HTERT RPE-1 (cell line): ENCODE data around the gene ZNF70.

Source experiments
- in situ Hi-C: fragments of 300-500 bp; cut with MboI; formaldehyde crosslinking; loops from 4 replicates; pipeline ENCODE4 v1.14.3; 2020; ENCODE audit warnings: low sequenced_read_pairs

ZNF70 gene

DNA sequence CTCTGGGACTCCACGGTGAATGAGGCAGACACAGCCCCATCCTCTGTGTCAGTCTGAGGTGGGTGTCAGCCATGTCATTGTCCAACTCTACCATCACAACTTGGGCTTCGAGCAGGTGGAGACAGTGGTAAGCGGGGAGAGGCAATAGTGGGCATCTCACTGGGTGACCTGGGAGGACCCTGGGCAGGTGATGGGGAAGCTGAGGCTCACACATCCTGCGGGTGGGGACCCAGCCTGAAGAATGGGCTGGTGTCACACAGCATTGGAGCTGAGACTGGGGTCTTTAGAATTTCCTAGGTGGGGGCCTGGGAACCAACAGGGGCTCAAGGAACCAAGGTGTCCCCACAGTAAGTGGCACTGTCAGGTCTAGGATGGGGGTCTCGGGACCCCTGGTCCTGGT, 28.8 kb upstream of the ZNF70 start:
- in situ Hi-C loops = no loop called here

GRCh38 chr22:23779083-23779482, 28.2 kb upstream of the ZNF70 start:
- in situ Hi-C loops = no loop called here

GRCh38 chr22:23778577-23778900, 27.6 kb upstream of the ZNF70 start:
- in situ Hi-C loops = no loop called here

GRCh38 chr22:23777776-23778576, 27.1 kb upstream of the ZNF70 start:
- in situ Hi-C loops = no loop called here

DNA sequence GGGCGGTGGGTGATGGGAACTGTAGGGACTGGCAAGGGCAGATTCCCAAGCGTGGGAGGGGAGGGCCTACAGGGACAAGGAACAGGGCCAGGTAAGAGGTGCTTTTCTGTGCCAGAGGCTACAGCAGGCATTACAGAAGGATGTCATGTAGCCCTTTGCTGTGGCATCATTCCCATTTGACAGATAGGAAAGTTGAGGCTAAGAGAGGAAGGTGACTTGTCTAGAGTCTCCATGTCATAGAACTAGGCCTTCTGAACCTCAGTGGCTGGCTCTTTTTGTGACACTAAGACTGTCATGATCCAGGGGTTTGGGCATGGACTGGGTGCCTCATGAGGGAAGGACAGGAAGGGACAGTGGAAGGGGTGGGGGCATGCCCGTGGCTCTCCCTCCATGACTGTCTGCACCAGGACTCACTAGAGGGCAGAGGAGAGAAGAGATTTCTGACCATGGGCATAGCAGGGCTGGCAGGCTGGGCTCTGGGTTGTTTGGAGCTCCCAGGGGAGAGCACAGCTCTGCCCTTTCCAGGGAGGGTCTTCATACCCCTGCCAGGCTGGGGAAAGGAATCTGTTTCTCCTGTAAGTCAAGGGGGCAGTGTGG, 25.0 kb upstream of the ZNF70 start:
- in situ Hi-C loops = no loop called here

DNA sequence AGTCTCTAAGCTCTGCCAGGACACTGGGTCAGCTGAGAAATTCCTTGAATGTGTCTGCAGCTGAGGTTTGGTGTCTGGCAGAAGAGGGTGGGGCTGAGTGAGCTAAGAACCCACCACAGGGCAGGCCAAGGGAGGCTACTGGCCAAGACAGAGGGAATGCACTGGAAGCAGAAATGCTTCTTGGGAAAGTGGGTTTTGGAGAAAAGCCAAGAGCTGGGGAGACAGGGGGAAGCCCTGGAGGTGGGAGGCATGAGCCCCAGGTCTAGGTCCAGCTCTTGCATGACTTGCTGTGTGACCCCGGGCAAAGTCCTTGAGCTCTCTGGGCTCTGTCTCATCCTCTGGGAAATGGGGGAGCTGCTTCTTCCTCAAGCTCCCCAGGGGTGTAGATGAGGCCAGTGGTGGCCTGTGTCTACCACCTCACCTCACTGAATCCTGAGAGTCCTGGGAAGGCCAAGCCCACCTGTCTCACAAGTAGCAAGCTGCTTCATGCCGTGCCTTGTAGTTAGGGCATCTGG, 24.1 kb upstream of the ZNF70 start:
- in situ Hi-C loops = no loop called here

DNA sequence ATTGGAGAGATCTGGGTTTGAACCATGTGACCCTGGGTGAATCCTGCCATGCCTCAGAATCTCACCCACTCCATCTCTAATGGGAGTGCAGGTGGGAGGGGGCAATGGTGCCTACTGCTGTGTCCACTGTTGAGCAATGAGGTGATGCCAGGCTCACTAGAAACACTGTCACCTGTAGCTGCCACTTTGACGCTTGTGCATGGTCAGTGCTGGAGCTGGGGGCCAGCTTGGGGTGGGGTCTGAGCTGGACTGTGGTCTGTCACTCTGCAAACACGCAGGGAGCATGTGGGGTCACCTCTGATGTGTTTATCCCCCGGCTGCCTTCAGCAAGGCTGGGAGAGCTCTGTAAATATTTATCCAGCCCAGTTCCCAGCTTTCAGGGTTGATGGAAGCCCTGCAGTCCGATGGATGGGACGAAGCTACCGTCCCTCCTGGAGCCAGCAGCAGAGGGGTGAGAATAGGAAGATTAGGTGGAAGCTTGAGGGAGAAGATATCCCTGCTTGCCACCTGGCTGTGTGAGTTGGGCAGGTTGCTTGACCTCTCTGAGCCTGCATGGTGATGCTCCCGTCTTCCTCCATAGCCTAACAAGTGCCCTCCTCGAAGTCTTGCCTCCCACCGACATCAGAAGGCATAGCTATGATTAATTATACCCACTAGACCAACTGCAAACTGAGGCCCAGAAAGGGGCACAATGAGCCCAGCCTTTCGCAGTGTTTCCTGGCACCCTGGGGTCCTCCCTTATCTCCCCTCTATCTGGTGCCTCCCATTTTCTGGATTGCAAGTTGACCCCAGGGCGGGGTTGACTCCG, 23.4 kb upstream of the ZNF70 start:
- in situ Hi-C loops = no loop called here

- in situ Hi-C loops = no loop called here
These were observed 22.7 kb upstream of the ZNF70 start for GRCh38 chr22:23773483-23774113.

DNA sequence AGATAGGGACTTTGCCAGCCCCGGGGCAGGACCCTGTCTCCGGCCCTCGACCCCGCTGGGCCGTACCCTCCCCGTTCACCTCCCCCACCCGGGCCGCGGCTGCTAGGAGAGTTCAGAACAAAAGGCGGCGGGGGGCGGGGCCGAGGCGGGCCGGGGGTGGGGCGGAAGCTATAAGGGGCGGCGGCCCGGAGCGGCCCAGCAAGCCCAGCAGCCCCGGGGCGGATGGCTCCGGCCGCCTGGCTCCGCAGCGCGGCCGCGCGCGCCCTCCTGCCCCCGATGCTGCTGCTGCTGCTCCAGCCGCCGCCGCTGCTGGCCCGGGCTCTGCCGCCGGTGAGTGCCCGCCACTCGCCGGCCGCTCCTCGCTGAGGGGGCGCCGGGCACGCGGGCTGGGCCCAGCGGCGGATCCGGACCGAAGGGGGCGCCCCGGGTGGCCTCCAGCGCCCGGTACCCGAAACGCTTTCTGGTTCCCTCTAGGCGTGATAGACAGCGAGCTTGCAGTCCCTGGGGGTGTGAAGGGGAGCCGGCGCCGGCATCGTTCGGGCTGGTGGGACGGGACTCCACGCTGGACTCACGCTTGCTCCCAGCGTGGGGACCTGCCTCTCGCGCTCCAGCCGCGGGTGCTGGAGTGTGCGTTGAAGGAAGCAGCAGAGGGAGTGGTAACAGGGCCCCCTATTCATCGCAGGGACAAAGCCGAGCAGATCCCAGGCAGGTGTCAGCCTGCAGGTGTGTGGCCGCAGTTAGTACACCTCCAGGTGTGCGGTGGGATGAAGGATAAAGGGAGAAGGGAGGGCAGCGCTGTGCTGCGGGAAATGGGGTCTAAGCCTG, 21.9 kb upstream of the ZNF70 start, which contains the start of gene MMP11:
Gene MMP11 (plus strand): TSS at position 201 of the 825 bp plus-strand sequence. CDS start 22 bp downstream, at position 223.
- in situ Hi-C loops = no loop called here

GRCh38 chr22:23772315-23772648, 21.4 kb upstream of the ZNF70 start:
- in situ Hi-C loops = no loop called here

- in situ Hi-C loops = no loop called here
These were observed 18.5 kb upstream of the ZNF70 start for GRCh38 chr22:23769321-23769965.

DNA sequence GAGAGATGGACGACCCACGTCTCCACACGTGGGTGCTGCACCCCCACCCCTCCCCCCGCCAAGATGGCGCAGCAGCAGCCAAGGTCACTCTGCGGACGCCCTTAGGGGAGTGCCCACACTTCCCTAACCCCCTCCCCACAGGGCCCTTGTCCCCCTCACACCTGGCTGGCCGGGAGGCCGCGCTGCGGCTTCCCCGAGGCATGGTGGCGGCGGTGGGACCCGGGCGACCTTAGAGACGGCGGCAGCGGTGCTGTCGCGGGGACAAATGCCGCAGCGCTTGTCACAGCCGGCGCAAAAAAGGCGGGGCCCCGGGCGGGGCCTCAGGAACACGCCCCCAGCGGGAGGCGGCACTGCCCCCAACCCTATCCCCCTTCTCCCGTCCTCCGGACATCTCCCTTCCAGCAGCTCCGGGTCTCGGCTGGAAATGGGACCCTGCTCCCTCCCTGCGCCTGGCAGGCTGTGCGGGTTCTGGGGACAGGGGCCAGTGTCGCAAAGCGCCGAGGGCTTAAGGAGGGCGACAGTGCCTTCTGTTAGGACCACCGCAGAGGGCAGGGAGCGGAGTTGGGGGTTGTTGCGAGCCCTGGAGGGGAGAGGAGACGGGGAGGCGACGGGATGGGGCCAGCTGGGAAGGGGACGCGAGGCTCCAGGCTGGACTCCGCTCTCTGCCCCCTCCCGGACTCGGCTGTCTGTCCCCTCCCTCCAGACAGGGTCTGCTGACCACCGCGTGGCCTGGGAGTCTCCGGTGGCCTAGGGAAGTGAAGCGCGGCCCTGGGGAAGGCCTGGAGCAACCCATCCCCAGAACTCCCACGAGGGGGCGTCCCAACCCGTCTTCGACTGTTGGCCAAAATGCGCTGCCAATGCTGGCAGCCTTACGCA, 17.0 kb upstream of the ZNF70 start, which contains the start of gene CHCHD10:
Gene CHCHD10 (minus strand): TSS at position 300 of the 876 bp plus-strand sequence. CDS start 98 bp downstream, at position 202.
- in situ Hi-C loops = no loop called here

GRCh38 chr22:23767303-23767672, 16.4 kb upstream of the ZNF70 start:
- in situ Hi-C loops = no loop called here

GRCh38 chr22:23764899-23765881, 14.3 kb upstream of the ZNF70 start:
- in situ Hi-C loops = no loop called here

DNA sequence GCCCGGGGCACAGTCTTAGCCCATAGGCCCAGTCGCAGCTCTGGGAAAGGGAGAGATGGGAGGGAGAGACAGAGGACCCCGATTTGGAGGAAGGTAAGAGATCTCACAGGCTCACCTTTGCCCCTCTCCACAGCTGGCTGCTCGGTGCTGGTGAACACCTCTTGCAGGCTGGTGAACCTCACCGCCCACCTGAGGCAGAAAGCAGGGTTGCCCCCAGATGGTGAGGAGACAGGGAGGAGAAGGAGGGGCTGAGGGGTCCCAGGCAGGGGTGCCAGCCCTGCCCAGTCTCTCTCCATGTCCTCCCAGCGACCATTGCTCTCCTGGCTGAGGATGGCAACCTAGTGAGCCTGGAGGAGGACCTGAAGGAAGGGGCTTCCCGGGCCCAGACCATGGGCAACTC, 13.0 kb upstream of the ZNF70 start:
- in situ Hi-C loops = no loop called here

- in situ Hi-C loops = no loop called here
These were observed 12.7 kb upstream of the ZNF70 start for GRCh38 chr22:23763579-23763945.

DNA sequence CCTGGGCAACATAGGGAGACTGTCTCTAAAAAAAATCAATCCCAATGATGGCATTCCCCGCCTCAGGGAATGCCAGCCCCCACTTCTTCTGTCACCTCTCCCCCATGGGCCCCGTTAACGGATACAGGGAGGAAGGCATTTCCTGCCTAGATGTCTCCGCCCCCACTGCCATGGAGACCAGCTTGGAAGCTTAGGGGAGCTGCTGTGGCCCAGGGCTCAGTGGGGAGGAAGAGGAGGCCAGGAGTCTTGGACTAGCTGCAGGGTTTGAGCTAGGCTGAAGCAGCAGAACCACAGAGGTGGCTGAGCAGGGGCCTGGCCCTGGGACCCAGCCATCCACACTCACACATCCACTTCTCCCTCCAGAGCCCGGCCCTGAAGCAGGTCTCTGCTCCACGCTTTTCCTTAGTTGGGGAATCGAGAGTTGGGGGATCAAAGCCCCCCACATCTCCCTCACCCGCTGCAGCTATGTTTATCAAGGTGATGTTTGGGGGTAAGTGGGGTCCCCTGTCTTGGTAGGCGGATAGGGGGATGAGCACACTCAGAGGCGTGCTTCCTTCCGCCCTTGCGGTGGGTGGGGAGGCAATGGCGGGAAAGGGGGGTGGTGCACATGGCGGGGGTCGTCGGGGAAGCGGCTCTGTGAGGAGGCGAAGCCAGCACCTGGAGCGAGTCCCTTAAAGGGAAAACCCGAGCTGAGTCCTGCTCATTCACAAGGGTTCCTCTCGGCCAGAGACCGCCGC, 12.1 kb upstream of the ZNF70 start, which contains the start of gene C22orf15:
Gene C22orf15 (plus strand): TSS at position 149 of the 737 bp plus-strand sequence. CDS start 317 bp downstream, at position 466.
- in situ Hi-C loops = no loop called here
